A549 (cell line): ENCODE results near the gene ATXN10.

ENCODE experiments used
- CEBPB ChIP-seq, 2 experiments: fragments of >200 bp in 1 of 2; sonication (Bioruptor Twin) in 1 of 2; formaldehyde crosslinking in 1 of 2; IDR thresholded peaks; 2 replicates each; pipeline ENCODE4 v1.6.1; 2012 to 2016
- EHMT2 ChIP-seq: fragments of 200-600 bp; sonication (generic); IDR thresholded peaks from 2 replicates; pipeline ENCODE4 v1.6.1; 2016; ENCODE audit warnings: antibody characterized with exemption, low read depth, mild to moderate bottlenecking, moderate library complexity
- FOSB ChIP-seq: fragments of 250-450 bp; sonication (Bioruptor Pico); IDR thresholded peaks from 2 replicates; pipeline ENCODE4 v1.5.0; 2020; ENCODE audit warnings: mild to moderate bottlenecking, moderate library complexity
- JUNB ChIP-seq: fragments of >200 bp; sonication (Bioruptor Twin); formaldehyde crosslinking; IDR thresholded peaks from 2 replicates; pipeline ENCODE4 v1.6.1; 2016
- POLR2A ChIP-seq: IDR thresholded peaks from 2 replicates; pipeline ENCODE4 v1.6.1; 2012; ENCODE audit warnings: mild to moderate bottlenecking, low read length
- POLR2AphosphoS2 ChIP-seq: conservative IDR thresholded peaks from 2 replicates; pipeline ENCODE4 v1.6.1; 2012; ENCODE audit warnings: low read length, improper control_type of control experiment, inconsistent platforms
- RAD21 ChIP-seq, 2 experiments: fragments of >200 bp in 1 of 2; sonication (Bioruptor Twin) in 1 of 2; formaldehyde crosslinking in 1 of 2; IDR thresholded peaks in 1 of 2; conservative IDR thresholded peaks in 1 of 2; 2 replicates in 1 of 2; 3 replicates in 1 of 2; pipeline ENCODE4 v1.6.1; 2012 to 2018; ENCODE audit warnings: inconsistent platforms in 1 of 2
- RNF2 ChIP-seq: fragments of 200-600 bp; sonication (generic); IDR thresholded peaks from 2 replicates; pipeline ENCODE4 v1.6.1; 2016; ENCODE audit warnings: low read depth, mild to moderate bottlenecking, antibody characterized with exemption, moderate library complexity, borderline replicate concordance
- SMC3 ChIP-seq: fragments of >200 bp; sonication (Bioruptor Twin); formaldehyde crosslinking; IDR thresholded peaks from 3 replicates; pipeline ENCODE4 v1.6.1; 2018; ENCODE audit warnings: inconsistent platforms
- TP53 ChIP-seq: fragments of 250-450 bp; sonication (Bioruptor Pico); IDR thresholded peaks from 2 replicates; pipeline ENCODE4 v1.5.0; 2021; ENCODE audit warnings: mild to moderate bottlenecking, moderate library complexity
- TF ChIP-seq, protein P1 (sequence below): fragments of >200 bp; sonication (Bioruptor Twin); formaldehyde crosslinking; IDR thresholded peaks from 3 replicates; pipeline ENCODE4 v1.5.1; 2016

DNA sequence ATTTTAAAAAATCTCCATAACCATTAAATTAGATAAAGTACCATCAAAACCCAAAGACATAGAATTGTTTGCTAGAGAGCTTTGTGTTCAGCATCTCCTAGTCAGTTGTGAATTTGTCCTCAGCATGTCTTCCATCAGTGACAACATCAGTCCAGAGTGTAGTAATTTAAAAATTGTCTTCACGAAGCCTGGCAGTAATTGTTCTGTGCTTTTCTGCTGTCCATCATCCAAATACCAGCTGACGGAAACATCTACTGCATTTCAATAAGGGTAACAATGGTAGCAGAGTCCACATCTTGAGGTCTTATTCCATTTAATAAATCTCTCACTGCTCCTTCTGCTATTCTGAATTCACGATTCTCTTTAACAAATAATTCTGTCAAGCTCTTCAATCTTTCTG is 121.5 kb downstream of the ATXN10 start:
- TF ChIP-seq EHMT2 (no peak), JUNB (no peak), RNF2 (no peak), POLR2A (no peak), SMC3 (no peak), FOSB (CRISPR knock-in tag) (no peak), CEBPB (IDR thresholded peaks at IDR 0.05) (no peak), POLR2AphosphoS2 (no peak), TP53 (CRISPR knock-in tag) (no peak), RAD21 (conservative IDR thresholded peaks at IDR 0.05 in 1 of 2, IDR thresholded peaks at IDR 0.05 in 1 of 2) (no peak)
- TF ChIP-seq, protein P1, sequence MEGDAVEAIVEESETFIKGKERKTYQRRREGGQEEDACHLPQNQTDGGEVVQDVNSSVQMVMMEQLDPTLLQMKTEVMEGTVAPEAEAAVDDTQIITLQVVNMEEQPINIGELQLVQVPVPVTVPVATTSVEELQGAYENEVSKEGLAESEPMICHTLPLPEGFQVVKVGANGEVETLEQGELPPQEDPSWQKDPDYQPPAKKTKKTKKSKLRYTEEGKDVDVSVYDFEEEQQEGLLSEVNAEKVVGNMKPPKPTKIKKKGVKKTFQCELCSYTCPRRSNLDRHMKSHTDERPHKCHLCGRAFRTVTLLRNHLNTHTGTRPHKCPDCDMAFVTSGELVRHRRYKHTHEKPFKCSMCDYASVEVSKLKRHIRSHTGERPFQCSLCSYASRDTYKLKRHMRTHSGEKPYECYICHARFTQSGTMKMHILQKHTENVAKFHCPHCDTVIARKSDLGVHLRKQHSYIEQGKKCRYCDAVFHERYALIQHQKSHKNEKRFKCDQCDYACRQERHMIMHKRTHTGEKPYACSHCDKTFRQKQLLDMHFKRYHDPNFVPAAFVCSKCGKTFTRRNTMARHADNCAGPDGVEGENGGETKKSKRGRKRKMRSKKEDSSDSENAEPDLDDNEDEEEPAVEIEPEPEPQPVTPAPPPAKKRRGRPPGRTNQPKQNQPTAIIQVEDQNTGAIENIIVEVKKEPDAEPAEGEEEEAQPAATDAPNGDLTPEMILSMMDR, result no peak
